HepG2 (cell line): ENCODE results near the gene REEP2. TPM values are rescaled to one million over a fixed set of nuclear protein-coding genes. Genes with fewer than 3 reads are reported as not detected.

ENCODE experiments used
- FOXA1 ChIP-seq, 2 experiments: fragments of 450-650 bp in 1 of 2; sonication (generic) in 1 of 2; formaldehyde crosslinking in 1 of 2; IDR thresholded peaks; 2 replicates each; pipeline versions ENCODE4 v1.4.0 to v1.6.1; 2016 to 2020; ENCODE audit warnings: missing genetic modification reagents in 1 of 2
- HIC2 ChIP-seq: sonication (generic); formaldehyde crosslinking; IDR thresholded peaks from 2 replicates; pipeline ENCODE4 v1.9.0; 2022; ENCODE audit warnings: low read depth, missing genetic modification reagents
- HNRNPUL1 ChIP-seq: fragments of 200-400 bp; formaldehyde crosslinking; IDR thresholded peaks from 2 replicates; pipeline ENCODE4 v1.6.1; 2017; ENCODE audit warnings: low read depth, mild to moderate bottlenecking, low read length, moderate library complexity
- MAX ChIP-seq: IDR thresholded peaks from 2 replicates; pipeline ENCODE4 v1.6.1; 2012; ENCODE audit warnings: inconsistent platforms
- PAX8 ChIP-seq: sonication (generic); formaldehyde crosslinking; IDR thresholded peaks from 2 replicates; pipeline ENCODE4 v1.8.0; 2022; ENCODE audit warnings: mild to moderate bottlenecking, missing genetic modification reagents, borderline replicate concordance
- PHF20 ChIP-seq: sonication (generic); formaldehyde crosslinking; IDR thresholded peaks from 2 replicates; pipeline ENCODE4 v1.5.0; 2020; ENCODE audit warnings: mild to moderate bottlenecking, missing genetic modification reagents
- REXO4 ChIP-seq: sonication (generic); formaldehyde crosslinking; IDR thresholded peaks from 2 replicates; pipeline ENCODE4 v1.8.0; 2022; ENCODE audit warnings: missing genetic modification reagents, mild to moderate bottlenecking, borderline replicate concordance
- RORA ChIP-seq: sonication (generic); formaldehyde crosslinking; IDR thresholded peaks from 2 replicates; pipeline ENCODE4 v1.5.0; 2020; ENCODE audit warnings: mild to moderate bottlenecking, missing genetic modification reagents, moderate library complexity
- U2AF1 ChIP-seq: fragments of 200-400 bp; formaldehyde crosslinking; optimal IDR thresholded peaks from 2 replicates; pipeline ENCODE3; 2017; ENCODE audit warnings: mild to moderate bottlenecking, low read depth, low read length
- ZBTB38 ChIP-seq: sonication (generic); formaldehyde crosslinking; IDR thresholded peaks from 2 replicates; pipeline ENCODE4 v1.5.1; 2020; ENCODE audit warnings: mild to moderate bottlenecking, missing genetic modification reagents
- ZKSCAN8 ChIP-seq: IDR thresholded peaks from 2 replicates; pipeline ENCODE4 v1.6.1; 2016; ENCODE audit warnings: borderline replicate concordance, missing genetic modification reagents, missing compliant biosample characterization
- ZMAT3 ChIP-seq: sonication (generic); formaldehyde crosslinking; conservative IDR thresholded peaks from 2 replicates; pipeline ENCODE4 v1.7.0; 2021; ENCODE audit warnings: missing genetic modification reagents
- ZNF256 ChIP-seq: sonication (generic); formaldehyde crosslinking; conservative IDR thresholded peaks from 2 replicates; pipeline ENCODE4 v1.4.0; 2020; ENCODE audit warnings: missing genetic modification reagents
- ZNF510 ChIP-seq: sonication (generic); formaldehyde crosslinking; IDR thresholded peaks from 2 replicates; pipeline ENCODE4 v1.4.0; 2020; ENCODE audit warnings: low read depth, mild to moderate bottlenecking, missing genetic modification reagents
- polyA plus RNA-seq, 8 experiments: library from polyadenylated mRNA; depleted of rRNA in 3 of 8; stranded (reverse) in 7 of 8; unstranded in 1 of 8; fragments of >200 nt; fragmentation: Illumina TruSeq in 4 of 8; extraction: Trizol in 4 of 8; gene quantifications; 2 replicates each; pipeline versions ENCODE4 v1.2.1 to v1.2.3, GENCODE V29; 2011 to 2016; ENCODE audit warnings: low read depth in 4 of 8, missing spikeins in 1 of 8, mixed read lengths in 1 of 8; ENCODE audit not compliant: insufficient read depth in 1 of 8
- total RNA-seq, 5 experiments: library from RNA; depleted of rRNA; stranded (reverse); fragments of >200 nt; fragmentation: Illumina TruSeq; extraction: Trizol; gene quantifications; 2 replicates each; pipeline ENCODE4 v1.2.3, GENCODE V29; 2016; ENCODE audit warnings: low read depth in 1 of 5
- TF ChIP-seq, protein P1 (sequence below): sonication (generic); formaldehyde crosslinking; IDR thresholded peaks from 2 replicates; pipeline ENCODE4 v1.5.1; 2020; ENCODE audit warnings: mild to moderate bottlenecking, missing genetic modification reagents, moderate library complexity
- TF ChIP-seq, protein P2 (sequence below): sonication (generic); formaldehyde crosslinking; conservative IDR thresholded peaks from 2 replicates; pipeline ENCODE4 v1.4.0; 2020; ENCODE audit warnings: missing genetic modification reagents
- TF ChIP-seq, protein P3 (sequence below): sonication (generic); formaldehyde crosslinking; conservative IDR thresholded peaks from 2 replicates; pipeline ENCODE4 v1.5.0; 2020; ENCODE audit warnings: missing genetic modification reagents

Gene REEP2
- total and polyA plus RNA-seq, 2 of the 13 experiments (the other 11 are each of a cell fraction or from before 2014, with no cell fraction given) = 5.3 to 7.8 TPM

DNA sequence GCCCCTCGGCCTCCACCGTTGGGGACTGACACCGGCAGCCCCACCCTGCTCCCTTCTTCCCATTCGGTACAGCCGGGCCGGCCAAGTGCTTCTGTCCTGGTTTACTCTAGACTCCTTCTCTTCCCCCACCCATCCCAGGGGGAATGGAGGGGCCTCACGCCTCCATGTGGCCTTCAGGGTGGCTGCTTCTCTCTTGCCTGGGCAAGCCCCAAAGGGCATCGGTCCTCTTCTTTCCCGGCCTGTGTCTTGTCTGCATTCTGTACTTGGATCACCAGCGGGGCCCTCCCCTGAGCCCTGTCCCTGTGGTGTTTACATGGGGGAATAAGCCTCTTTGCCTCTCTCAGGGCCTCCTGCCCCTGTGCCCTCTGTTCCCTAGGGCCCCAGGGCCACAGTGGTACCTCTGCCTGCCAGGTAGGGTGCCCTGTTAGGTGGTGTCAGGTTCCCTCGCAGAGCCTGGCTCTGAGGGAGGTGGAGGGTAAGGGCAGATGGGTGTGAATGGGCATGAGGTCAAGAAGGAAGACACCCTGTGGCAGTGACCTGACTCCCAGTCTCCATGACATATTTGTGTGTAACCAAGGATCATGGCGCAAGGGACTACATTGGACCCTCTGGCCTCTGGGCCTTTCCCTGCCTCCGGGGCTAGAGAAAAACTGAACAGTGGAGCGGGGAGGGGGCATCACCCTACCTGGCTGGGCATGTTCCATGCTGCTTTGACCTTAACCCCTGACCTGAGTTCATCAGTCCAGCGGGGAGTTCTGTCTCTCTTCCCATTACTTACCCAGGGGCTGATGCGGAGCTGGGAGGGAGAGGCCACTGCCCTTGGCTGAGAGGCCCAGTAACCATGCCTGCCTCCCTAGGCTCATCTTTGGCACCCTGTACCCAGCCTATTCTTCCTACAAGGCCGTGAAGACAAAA is 1.6 kb downstream of the REEP2 start (continued):
- TF ChIP-seq, protein P1, sequence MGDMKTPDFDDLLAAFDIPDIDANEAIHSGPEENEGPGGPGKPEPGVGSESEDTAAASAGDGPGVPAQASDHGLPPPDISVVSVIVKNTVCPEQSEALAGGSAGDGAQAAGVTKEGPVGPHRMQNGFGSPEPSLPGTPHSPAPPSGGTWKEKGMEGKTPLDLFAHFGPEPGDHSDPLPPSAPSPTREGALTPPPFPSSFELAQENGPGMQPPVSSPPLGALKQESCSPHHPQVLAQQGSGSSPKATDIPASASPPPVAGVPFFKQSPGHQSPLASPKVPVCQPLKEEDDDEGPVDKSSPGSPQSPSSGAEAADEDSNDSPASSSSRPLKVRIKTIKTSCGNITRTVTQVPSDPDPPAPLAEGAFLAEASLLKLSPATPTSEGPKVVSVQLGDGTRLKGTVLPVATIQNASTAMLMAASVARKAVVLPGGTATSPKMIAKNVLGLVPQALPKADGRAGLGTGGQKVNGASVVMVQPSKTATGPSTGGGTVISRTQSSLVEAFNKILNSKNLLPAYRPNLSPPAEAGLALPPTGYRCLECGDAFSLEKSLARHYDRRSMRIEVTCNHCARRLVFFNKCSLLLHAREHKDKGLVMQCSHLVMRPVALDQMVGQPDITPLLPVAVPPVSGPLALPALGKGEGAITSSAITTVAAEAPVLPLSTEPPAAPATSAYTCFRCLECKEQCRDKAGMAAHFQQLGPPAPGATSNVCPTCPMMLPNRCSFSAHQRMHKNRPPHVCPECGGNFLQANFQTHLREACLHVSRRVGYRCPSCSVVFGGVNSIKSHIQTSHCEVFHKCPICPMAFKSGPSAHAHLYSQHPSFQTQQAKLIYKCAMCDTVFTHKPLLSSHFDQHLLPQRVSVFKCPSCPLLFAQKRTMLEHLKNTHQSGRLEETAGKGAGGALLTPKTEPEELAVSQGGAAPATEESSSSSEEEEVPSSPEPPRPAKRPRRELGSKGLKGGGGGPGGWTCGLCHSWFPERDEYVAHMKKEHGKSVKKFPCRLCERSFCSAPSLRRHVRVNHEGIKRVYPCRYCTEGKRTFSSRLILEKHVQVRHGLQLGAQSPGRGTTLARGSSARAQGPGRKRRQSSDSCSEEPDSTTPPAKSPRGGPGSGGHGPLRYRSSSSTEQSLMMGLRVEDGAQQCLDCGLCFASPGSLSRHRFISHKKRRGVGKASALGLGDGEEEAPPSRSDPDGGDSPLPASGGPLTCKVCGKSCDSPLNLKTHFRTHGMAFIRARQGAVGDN = peak; percentile 57; the same call in 1 of the 2 replicates
- TF ChIP-seq HIC2 (CRISPR knock-in tag) (peak; percentile 75; the same call in 1 of the 2 replicates), RORA (CRISPR knock-in tag) (no peak), PHF20 (CRISPR knock-in tag) (0 out of 2 replicates have a peak, but pooled peaks have one; percentile 2), PAX8 (no peak), U2AF1 (no peak), ZMAT3 (CRISPR knock-in tag) (peak; percentile 40; the same call in 1 of the 2 replicates), ZNF256 (no peak), ZBTB38 (CRISPR knock-in tag) (no peak), REXO4 (CRISPR knock-in tag) (no peak), ZNF510 (CRISPR knock-in tag) (no peak), MAX (no peak), HNRNPUL1 (no peak), FOXA1 (IDR thresholded peaks at IDR 0.05) (no peak), FOXA1 (CRISPR knock-in tag; IDR thresholded peaks at IDR 0.05) (0 out of 2 replicates have a peak, but pooled peaks have one; percentile 8), ZKSCAN8 (CRISPR knock-in tag) (no peak)
- TF ChIP-seq, protein P2, sequence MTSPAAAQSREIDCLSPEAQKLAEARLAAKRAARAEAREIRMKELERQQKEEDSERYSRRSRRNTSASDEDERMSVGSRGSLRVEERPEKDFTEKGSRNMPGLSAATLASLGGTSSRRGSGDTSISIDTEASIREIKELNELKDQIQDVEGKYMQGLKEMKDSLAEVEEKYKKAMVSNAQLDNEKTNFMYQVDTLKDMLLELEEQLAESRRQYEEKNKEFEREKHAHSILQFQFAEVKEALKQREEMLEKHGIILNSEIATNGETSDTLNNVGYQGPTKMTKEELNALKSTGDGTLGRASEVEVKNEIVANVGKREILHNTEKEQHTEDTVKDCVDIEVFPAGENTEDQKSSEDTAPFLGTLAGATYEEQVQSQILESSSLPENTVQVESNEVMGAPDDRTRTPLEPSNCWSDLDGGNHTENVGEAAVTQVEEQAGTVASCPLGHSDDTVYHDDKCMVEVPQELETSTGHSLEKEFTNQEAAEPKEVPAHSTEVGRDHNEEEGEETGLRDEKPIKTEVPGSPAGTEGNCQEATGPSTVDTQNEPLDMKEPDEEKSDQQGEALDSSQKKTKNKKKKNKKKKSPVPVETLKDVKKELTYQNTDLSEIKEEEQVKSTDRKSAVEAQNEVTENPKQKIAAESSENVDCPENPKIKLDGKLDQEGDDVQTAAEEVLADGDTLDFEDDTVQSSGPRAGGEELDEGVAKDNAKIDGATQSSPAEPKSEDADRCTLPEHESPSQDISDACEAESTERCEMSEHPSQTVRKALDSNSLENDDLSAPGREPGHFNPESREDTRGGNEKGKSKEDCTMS (CRISPR knock-in tag) = no peak
- TF ChIP-seq, protein P3, sequence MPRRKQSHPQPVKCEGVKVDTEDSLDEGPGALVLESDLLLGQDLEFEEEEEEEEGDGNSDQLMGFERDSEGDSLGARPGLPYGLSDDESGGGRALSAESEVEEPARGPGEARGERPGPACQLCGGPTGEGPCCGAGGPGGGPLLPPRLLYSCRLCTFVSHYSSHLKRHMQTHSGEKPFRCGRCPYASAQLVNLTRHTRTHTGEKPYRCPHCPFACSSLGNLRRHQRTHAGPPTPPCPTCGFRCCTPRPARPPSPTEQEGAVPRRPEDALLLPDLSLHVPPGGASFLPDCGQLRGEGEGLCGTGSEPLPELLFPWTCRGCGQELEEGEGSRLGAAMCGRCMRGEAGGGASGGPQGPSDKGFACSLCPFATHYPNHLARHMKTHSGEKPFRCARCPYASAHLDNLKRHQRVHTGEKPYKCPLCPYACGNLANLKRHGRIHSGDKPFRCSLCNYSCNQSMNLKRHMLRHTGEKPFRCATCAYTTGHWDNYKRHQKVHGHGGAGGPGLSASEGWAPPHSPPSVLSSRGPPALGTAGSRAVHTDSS (CRISPR knock-in tag) = no peak
